ENCODE measurements around the gene VRK1. TPM values are rescaled to one million over a fixed set of nuclear protein-coding genes. Genes with fewer than 3 reads are reported as not detected.

The VRK1 gene
- total and polyA plus RNA-seq, 10 of the 15 experiments (the other 5 are each of a cell fraction or from before 2014, with no cell fraction given), result 50.9 to 137 (median 84.7) TPM

- H3K27me3 ChIP-seq (replicated peaks in 1 of 2; ENCODE audit: control insufficient read depth in 2 of 2, insufficient read depth in 2 of 2, low read length in 1 of 2), result no peaks in the 10 kb centered on the region
- no peaks in the 10 kb centered on the region for H4K20me1 ChIP-seq (ENCODE audit: control insufficient read depth, insufficient read depth)
- H2AFZ ChIP-seq (ENCODE audit: control insufficient read depth, low read depth, low read length), result no peak overlapping the region
- RAD21 ChIA-PET (ENCODE audit: unreplicated experiment), result no interaction called here
- H3K9ac ChIP-seq (ENCODE audit: control insufficient read depth, insufficient read depth, low read length), result no peak overlapping the region
- ATAC-seq (no peak), FAIRE-seq (no peak), DNase-seq (ENCODE audit: low read depth, low spot score) (no peak)
- 59% methylated on average over 6 of the region's 6 CpGs for WGBS (ENCODE audit: insufficient coverage, insufficient replicate concordance, low lambda C conversion rate, missing lambda C conversion rate)
- H3K4me1 ChIP-seq (ENCODE audit: control insufficient read depth, insufficient read depth, low read length), result no peaks in the 10 kb centered on the region
- BruUV-seq (replicated peaks), result no TSS peak
- CTCF ChIA-PET, result no interaction called here
- intact Hi-C loops (cut with micrococcal nuclease; ENCODE audit: unreplicated experiment), result no loop called here
- TF ChIP-seq RUNX3 (IDR thresholded peaks at IDR 0.05; ENCODE audit: low read length) (no peak), ZNF384 (IDR thresholded peaks at IDR 0.05; ENCODE audit: borderline replicate concordance, low read depth, low read length) (no peak), YBX1 (IDR thresholded peaks at IDR 0.05) (no peak), TAF1 (IDR thresholded peaks at IDR 0.05; ENCODE audit: borderline replicate concordance, low read depth, low read length) (no peak), JUND (IDR thresholded peaks at IDR 0.05; ENCODE audit: low read depth, low read length) (no peak), KAT2A (conservative IDR thresholded peaks at IDR 0.05; ENCODE audit: control insufficient read depth, low read depth, low read length) (no peak), E2F4 (IDR thresholded peaks at IDR 0.05; ENCODE audit: low read depth, low read length) (no peak), HDAC2 (IDR thresholded peaks at IDR 0.05) (no peak), ZNF217 (IDR thresholded peaks at IDR 0.05) (no peak), NRF1 (conservative IDR thresholded peaks at IDR 0.05; ENCODE audit: low read depth, low read length) (no peak), MTA2 (IDR thresholded peaks at IDR 0.05; ENCODE audit: low read depth) (no peak)
- TF ChIP-seq, protein P1, sequence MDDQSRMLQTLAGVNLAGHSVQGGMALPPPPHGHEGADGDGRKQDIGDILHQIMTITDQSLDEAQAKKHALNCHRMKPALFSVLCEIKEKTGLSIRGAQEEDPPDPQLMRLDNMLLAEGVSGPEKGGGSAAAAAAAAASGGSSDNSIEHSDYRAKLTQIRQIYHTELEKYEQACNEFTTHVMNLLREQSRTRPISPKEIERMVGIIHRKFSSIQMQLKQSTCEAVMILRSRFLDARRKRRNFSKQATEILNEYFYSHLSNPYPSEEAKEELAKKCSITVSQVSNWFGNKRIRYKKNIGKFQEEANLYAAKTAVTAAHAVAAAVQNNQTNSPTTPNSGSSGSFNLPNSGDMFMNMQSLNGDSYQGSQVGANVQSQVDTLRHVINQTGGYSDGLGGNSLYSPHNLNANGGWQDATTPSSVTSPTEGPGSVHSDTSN (IDR thresholded peaks at IDR 0.05; ENCODE audit: insufficient replicate concordance, low read depth, low read length), result no peak
- no peak overlapping the region for H3K4me2 ChIP-seq (ENCODE audit: control insufficient read depth, insufficient read depth)
- H3K27ac ChIP-seq (ENCODE audit: control insufficient read depth, insufficient read depth), result no peak overlapping the region
- no peak overlapping the region for H3K4me3 ChIP-seq
- H3K9me3 ChIP-seq (replicated peaks; ENCODE audit: control insufficient read depth, insufficient read depth, low read length), result peaks cover 6% of the 10 kb centered on the region
- in situ Hi-C loops (cut with MboI), result no loop called here
- H3K79me2 ChIP-seq (ENCODE audit: control insufficient read depth, insufficient read depth, low read length), result no peaks in the 10 kb centered on the region
- no peaks in the 10 kb centered on the region; a peak in 1 of 4 replicates for H3K36me3 ChIP-seq (ENCODE audit: control insufficient read depth in 2 of 2, insufficient read depth in 2 of 2, low read length in 1 of 2)
- POLR2A ChIA-PET, result no interaction called here
- SMC1A ChIA-PET (ENCODE audit: uncharacterized antibody, unreplicated experiment), result no interaction called here
Observed at GRCh38 chr14:96911499-96912149, 114.4 kb downstream of the VRK1 start.

Data from GM12878 (cell line).